Mucosa of descending colon (tissue), 3 donors: Measurements from ENCODE around the gene FAM118A. TPM values are rescaled to one million over a fixed set of nuclear protein-coding genes. Genes with fewer than 3 reads are reported as not detected.
A peak's percentile ranks its signal among the peaks of the same experiment; 100 is the strongest.
"Not testable (repeated sequence)": the region's sequence is repeated elsewhere in the genome, so short reads cannot be mapped to it uniquely, and the experiment has no call there.

Experiments used
- ATAC-seq: fragments of 200-7000 bp; cut with Tn5 transposase; one replicate; pipeline ENCODE4 v1.9.1; 2020; ENCODE audit warnings: mild to moderate bottlenecking, moderate library complexity
- DNase-seq, 3 donors: peaks; one replicate each; pipeline ENCODE4 v3.0.0-alpha.2; 2020
- H3K36me3 ChIP-seq: fragments of 200-600 bp; one replicate; pipeline ENCODE4 v1.8.0; 2021; ENCODE audit warnings: low read depth, mild to moderate bottlenecking
- H3K4me1 ChIP-seq: fragments of 200-600 bp; one replicate; pipeline ENCODE4 v1.8.0; 2021; ENCODE audit warnings: low read depth, mild to moderate bottlenecking
- H3K4me3 ChIP-seq: fragments of 200-600 bp; one replicate; pipeline ENCODE4 v1.8.0; 2021; ENCODE audit warnings: mild to moderate bottlenecking
- H3K9me3 ChIP-seq: fragments of 200-600 bp; one replicate; pipeline ENCODE4 v1.8.0; 2021; ENCODE audit warnings: mild to moderate bottlenecking
- CTCF ChIP-seq: fragments of 200-600 bp; IDR thresholded peaks from one replicate; pipeline ENCODE4 v1.8.0; 2022; ENCODE audit warnings: antibody characterized with exemption, mild to moderate bottlenecking
- intact Hi-C, 2 donors: fragments of 100-400 bp; cut with DNase I in 1 of 2; cut with micrococcal nuclease in 1 of 2; formaldehyde crosslinking; loops; one replicate each; pipeline versions ENCODE4 v1.11.0 to v1.11.1; 2022; cut with DNase I, micrococcal nuclease
- total RNA-seq, 3 donors: library from RNA; stranded (reverse); fragmentation: NEBNext Ultra II Directional in 2 of 3; extraction: Animal tissue kit (Norgen Biotek cat#: 25700) in 2 of 3; gene quantifications; one replicate each; pipeline versions ENCODE4 v1.2.1 to v1.2.4, GENCODE V29; 2021 to 2023
- donor health status: DM: no; HTN: no; CAD: no; lungs with moderate emphysema.
- donor health status: DM: no; HTN: no; CAD: no.
- donor health status: DM: no; HTN: yes; CAD: no.

FAM118A gene
- total RNA-seq, 3 donors from 2014 or later = 50.1 to 86.0 (median 55.1) TPM

GRCh38 chr22:45366713-45367112 is 57.0 kb downstream of the FAM118A start:
- Histone ChIP-seq H3K9me3 (no peaks in the 10 kb centered on the region), H3K4me1 (no peaks in the 10 kb centered on the region), H3K4me3 (no peak overlapping the region), H3K36me3 (no peaks in the 10 kb centered on the region)
- no peak for ATAC-seq
- intact Hi-C loops = no loop called here
- DNase-seq = no peak
- no peak for TF ChIP-seq CTCF

DNA sequence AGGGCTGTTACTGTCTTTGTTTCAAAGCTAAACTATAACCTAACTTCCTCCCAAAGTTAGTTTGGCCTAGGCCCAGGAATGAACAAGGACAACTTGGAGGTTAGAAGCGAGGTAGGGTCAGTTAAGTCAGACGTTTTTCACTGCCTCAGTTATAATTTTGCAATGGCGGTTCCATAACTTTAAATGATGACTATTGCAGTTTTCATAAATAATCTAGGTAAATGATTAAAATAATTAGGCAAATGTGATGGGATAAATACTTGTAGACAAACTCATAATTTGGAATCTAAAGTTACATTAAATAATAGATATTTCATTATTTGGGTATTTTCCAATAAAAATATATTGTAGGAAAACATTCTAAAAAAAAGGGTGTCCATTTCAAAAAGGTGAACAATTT is 63.9 kb downstream of the FAM118A start:
- H3K36me3 ChIP-seq, intact Hi-C loops: not testable (repeated sequence)

GRCh38 chr22:45376009-45376408 is 66.3 kb downstream of the FAM118A start:
- Histone ChIP-seq H3K4me3 (no peak overlapping the region), H3K36me3 (no peaks in the 10 kb centered on the region), H3K9me3 (no peaks in the 10 kb centered on the region), H3K4me1 (no peaks in the 10 kb centered on the region)
- no peak for TF ChIP-seq CTCF
- ATAC-seq (no peak), DNase-seq (no peak)
- intact Hi-C loops = no loop called here

More for the DNA sequence above, 63.9 kb downstream of the FAM118A start:
- not testable (repeated sequence) for H3K4me1 ChIP-seq, ATAC-seq, H3K9me3 ChIP-seq, DNase-seq, H3K4me3 ChIP-seq

DNA sequence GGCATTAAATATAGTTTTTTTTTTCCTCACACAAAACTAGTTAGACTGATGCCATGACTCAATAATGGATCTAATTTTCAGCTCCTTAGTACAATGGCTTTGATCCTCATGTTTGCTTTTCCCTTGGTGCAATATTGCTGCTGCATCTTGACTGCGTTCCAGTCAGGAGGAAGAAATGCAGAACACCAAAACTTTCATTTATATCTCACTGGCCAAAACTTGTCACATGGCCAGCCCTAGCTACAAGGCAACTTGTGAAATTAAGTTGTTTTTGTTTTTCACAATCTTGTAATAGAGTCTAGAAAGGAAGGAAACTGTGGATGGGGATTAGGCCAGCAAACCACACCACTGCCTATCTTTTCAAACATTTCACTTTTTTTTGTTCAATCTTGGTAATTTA is 67.0 kb downstream of the FAM118A start:
- intact Hi-C loops = no loop called here
- Histone ChIP-seq H3K4me3 (no peak overlapping the region), H3K36me3 (no peaks in the 10 kb centered on the region), H3K4me1 (no peaks in the 10 kb centered on the region), H3K9me3 (no peaks in the 10 kb centered on the region)
- DNase-seq (peak in 1 of 3 donors; percentile 23), ATAC-seq (no peak)
- no peak for TF ChIP-seq CTCF

GRCh38 chr22:45381348-45381747 is 71.6 kb downstream of the FAM118A start:
- TF ChIP-seq CTCF = no peak

GRCh38 chr22:45389546-45389945 is 79.8 kb downstream of the FAM118A start:
- intact Hi-C loops = no loop called here
- H3K4me3 ChIP-seq = no peak overlapping the region
- no peaks in the 10 kb centered on the region for H3K4me1 ChIP-seq
- TF ChIP-seq CTCF = no peak
- DNase-seq (no peak), ATAC-seq (no peak)
- no peaks in the 10 kb centered on the region for H3K9me3 ChIP-seq
- no peaks in the 10 kb centered on the region for H3K36me3 ChIP-seq

More at GRCh38 chr22:45381348-45381747, 71.6 kb downstream of the FAM118A start:
- Histone ChIP-seq H3K4me1 (no peaks in the 10 kb centered on the region), H3K4me3 (no peak overlapping the region), H3K36me3 (no peaks in the 10 kb centered on the region), H3K9me3 (no peaks in the 10 kb centered on the region)
- no peak for ATAC-seq
- intact Hi-C loops = no loop called here
- no peak for DNase-seq

Other genes starting within 250 kb of the FAM118A start
- gene NUP50, start 146.0 kb upstream of the FAM118A start, total RNA-seq = 10 to 100 TPM; 42.5 to 80.7 (median 65.7) TPM
- 10 to 100 TPM; 32.7 to 62.4 (median 37.7) TPM for gene KIAA0930, start 69.0 kb upstream of the FAM118A start, total RNA-seq
- under 1 TPM in 1 of 3 donors, not detected in 2; 0.67 TPM for gene UPK3A, start 25.0 kb upstream of the FAM118A start, total RNA-seq
- gene SMC1B, start 103.7 kb downstream of the FAM118A start, total RNA-seq = not detected
- 1 to 10 TPM in 2 of 3 donors, under 1 TPM in 1; 0.41 to 2.6 (median 1.6) TPM for gene RIBC2, start 103.8 kb downstream of the FAM118A start, total RNA-seq
- gene FBLN1, start 192.9 kb downstream of the FAM118A start, total RNA-seq = 100 to 1,000 TPM in 1 of 3 donors, 10 to 100 TPM in 2; 34.1 to 198 (median 88.3) TPM